Hindlimb muscle (tissue), 1 donor: ENCODE measurements around the gene DOP1A. TPM values are rescaled to one million over a fixed set of nuclear protein-coding genes. Genes with fewer than 3 reads are reported as not detected.

ENCODE experiments used
- DNase-seq: peaks from one replicate; pipeline ENCODE4 v3.0.0-alpha.2; 2013
- polyA plus RNA-seq: library from polyadenylated mRNA; unstranded; fragments of 120-200 nt; gene quantifications from one replicate; pipeline ENCODE4 v1.2.1, GENCODE V29; 2013; ENCODE audit not compliant: insufficient read length

DOP1A gene
- polyA plus RNA-seq, 1 donor, result 13.8 TPM

- no peak for DNase-seq
These were observed 4.2 kb downstream of the DOP1A start for GRCh38 chr6:83071707-83072106.

GRCh38 chr6:83072726-83073125, 5.3 kb downstream of the DOP1A start:
- DNase-seq, result peak; percentile 45

DNA sequence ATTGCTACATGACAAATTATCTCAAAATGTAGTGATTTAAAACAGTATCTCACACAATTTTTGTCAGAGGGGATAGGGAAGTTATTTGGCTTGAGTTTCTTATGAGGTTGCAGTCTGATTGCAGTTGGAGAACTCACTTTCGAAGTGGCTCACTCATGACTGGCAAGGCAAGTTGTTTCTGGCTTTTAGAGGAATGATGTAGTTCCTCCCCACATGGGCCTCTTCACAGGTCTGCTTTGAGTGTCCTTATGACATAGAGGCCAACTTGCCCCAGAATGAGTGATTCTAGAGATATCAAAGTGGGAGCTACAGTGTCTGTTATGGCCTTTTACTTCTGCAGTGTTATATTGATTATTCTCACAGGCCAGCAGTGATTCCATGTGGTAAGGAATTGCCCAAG, 6.1 kb downstream of the DOP1A start:
- DNase-seq, result no peak

DNA sequence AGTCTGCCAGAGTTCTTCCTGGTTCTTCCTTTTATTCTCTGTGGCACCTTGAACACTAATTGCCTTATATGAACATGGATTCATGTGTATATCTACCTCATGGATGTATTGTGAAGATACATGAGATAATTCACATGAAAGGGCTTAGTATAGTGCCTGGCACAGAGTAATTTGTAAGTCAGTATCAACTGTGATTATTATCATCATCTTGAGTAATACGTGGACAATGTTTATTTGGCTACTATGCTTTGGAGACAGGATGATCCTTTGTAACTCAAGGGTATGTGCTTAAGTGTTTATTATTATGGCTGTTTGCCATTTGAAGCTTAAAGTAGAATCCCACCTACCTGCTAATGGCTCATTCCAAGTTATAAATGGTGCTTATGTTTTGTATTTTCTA, 16.0 kb downstream of the DOP1A start:
- no peak for DNase-seq

DNA sequence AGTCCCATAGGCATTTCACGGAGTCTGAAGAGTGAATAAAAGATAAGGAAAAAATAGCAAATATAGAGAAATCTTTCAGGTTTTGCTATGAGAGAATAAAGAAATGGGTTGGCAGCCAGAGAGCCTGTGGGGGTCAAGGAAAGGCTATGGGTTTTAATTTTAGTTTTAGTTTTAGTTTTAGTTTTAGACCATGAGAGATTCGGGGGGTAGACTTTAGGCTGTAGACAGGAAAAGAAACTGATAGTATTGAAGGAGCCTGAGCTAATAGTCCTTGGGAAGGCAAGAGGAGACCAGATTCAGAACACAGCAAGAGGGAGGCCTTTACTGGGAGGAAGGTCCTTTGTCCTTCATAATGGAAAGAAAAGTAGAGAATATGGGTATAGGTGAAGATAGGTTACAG, 19.3 kb downstream of the DOP1A start:
- no peak for DNase-seq

DNA sequence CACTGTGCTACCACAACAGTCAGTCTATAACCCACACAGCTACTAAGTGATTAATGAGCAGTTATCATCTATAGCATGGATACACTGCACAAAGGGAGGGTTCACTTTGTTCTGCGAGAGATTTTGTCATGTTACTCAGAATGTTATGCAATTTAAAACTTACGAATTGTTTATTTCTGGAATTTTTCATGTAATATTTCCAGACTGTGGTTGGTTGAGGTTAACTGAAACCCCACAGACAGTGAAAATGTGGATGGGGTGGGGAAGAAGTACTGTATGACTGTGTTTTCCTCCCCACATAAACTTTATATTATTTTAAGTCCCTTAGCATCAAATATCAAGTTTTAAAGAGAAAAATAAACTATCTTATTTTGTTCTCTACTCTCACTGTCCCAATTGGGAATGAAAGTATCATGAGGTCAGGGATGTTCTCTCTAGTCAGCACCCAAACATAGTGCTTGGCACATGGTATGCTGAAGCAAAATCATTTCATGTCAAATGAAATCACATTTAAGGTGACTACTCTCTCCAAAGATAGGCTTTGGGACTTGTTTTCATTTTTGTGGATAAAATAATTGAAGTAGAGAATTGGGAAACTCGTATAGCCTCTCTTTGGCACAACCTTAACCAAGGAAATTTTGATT, 25.4 kb downstream of the DOP1A start:
- no peak for DNase-seq

DNA sequence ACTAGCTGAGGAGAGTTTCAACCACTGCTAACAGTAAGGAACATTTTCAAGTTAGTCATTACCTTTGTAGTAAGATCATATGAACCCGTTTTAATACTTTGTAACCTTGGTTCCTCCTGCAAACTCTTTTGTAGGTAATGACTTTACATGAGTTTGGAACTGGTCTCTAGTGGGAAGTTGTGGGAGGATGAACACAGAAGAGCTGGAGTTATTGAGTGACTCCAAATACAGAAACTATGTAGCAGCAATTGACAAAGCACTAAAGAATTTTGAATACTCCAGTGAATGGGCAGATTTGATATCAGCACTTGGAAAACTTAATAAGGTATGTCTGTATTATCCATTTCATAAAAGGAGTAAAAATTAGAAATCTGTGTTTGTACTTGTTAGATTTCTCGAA, 29.3 kb downstream of the DOP1A start:
- no peak for DNase-seq

DNA sequence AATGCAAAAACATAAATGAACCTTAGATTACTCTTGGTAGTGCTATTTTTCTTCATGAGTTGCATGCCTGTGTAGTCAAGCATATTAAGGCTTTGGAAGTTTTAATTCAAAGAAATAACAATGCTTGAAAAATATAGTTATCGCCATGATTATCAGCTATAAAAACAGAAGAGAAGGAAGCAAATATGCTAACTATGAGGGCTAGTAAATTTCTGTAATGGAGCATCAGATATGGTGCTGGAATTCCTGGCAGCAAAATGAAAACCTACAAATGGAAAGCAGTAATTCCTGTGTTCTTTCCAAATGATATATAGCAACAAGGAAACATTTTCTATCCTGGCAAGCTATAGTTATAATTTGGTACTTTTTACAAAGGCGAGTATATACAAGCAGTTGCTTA, 29.7 kb downstream of the DOP1A start:
- no peak for DNase-seq

- DNase-seq, result no peak
These were observed 30.2 kb downstream of the DOP1A start for GRCh38 chr6:83097675-83098074.

DNA sequence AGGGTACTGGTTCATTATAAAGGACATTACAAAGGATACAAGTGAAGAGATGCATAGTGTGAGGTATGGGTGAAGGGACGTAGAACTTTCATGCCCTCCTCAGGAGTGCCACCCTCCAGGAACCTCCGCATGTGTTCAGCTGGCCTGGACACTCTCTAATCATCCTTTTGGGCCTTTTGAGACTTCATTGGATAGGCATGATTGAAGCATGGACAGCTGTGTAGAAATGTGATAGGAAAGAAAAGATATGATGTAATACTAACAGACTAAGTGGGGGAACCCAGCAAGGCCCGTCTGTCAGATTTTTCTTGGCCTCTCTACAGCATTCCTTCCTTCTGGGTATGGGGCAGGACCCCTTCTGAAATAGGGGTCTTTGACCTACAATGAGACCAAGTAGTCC, 31.1 kb downstream of the DOP1A start:
- no peak for DNase-seq

DNA sequence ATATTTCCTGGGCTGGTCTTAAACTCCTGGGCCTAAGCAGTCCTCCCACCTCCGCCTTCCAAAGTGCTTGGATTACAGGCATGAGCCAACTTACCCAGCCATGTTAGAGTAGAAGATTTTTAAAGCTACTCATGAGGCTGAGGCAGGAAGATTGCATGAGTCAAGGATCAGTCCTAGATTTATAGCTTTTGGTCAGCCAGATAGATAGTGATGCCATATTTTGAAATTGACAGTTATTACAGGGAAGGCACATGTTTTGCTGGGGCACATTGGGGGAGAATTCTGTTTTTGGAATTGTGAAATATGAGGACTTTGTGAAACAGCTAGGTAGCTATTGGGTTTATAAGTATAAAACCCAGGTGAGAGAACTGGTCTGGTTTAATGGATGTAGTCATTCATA, 40.9 kb downstream of the DOP1A start:
- DNase-seq, result no peak

GRCh38 chr6:83113258-83113657, 45.8 kb downstream of the DOP1A start:
- no peak for DNase-seq

GRCh38 chr6:83114164-83114563, 46.7 kb downstream of the DOP1A start:
- DNase-seq, result no peak

DNA sequence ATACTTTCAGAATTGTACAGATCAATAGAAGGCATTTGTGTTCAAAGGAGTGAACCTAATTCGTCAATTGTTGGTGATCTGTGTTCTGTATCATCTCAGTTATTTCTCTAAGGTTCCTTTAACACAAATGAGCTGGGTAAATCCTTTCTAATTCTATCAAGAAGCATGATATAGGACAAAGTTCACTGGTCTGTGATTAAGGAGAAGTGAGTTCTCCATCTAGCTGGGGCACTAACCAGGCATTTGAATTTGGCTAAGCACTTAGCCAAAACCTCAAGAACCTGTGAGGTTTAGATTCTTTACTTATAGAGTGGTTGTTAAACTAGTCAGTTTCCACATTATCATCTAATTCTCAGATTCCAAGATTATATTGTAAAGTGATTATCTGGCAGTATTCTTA, 50.3 kb downstream of the DOP1A start:
- no peak for DNase-seq

- no peak for DNase-seq
These were observed 52.4 kb downstream of the DOP1A start for GRCh38 chr6:83119742-83120300.

DNA sequence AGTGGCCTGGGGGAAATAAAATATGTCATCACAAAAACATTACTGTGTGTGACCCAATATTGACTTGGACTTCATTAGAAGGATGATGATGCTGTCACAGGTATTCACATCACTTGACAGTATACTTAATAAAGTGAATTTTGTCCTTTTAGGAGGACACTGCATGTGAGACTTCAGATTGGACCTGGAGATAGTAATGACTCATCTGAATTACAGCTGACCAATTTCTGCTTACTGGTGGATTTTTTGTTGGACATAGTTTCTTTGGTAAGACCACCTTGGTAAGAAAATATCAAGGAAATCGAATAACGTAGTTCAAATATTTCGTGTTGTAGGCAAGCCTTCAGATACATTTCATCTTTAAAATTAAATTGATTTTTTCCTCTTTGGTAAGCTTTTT, 57.1 kb downstream of the DOP1A start:
- DNase-seq, result no peak

GRCh38 chr6:83125425-83125824, 58.0 kb downstream of the DOP1A start:
- no peak for DNase-seq

DNA sequence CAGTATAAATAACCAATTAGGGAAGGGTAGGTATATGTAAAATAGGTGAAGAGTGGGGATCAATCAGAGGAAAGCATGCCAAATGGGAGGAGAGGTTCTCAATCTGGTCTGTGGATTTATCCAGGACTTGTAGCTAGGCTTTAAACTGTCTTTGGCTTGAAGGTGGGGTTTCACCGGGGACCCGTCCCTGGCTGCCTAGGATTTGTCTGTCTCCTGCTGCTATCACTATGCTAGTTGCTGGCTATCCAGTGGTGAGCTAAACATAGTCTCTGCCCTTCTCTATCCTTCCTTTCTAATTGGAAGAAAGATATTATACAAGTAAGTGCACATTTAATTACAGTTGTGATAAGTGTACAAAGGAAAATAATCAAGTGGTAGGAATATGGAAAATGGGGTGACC, 58.8 kb downstream of the DOP1A start:
- no peak for DNase-seq

DNA sequence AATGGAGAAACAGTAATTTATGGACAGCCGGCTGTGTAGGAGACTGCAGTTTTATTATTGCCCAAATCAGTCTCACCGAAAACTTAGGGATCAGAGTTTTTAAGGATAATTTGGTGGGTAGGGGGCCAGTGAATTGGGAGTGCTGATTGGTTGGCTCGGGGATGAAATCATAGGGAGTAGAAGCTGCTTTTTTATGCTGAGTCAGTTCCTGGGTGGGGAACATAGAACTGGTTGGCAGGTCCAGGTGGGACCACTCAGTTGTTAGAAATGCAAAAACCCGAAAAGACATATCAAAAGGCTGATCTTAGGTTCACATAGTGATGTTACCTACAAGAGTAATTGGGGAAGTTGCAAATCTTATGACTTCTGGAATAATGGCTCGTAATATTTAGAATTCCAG, 59.3 kb downstream of the DOP1A start:
- no peak for DNase-seq

DNA sequence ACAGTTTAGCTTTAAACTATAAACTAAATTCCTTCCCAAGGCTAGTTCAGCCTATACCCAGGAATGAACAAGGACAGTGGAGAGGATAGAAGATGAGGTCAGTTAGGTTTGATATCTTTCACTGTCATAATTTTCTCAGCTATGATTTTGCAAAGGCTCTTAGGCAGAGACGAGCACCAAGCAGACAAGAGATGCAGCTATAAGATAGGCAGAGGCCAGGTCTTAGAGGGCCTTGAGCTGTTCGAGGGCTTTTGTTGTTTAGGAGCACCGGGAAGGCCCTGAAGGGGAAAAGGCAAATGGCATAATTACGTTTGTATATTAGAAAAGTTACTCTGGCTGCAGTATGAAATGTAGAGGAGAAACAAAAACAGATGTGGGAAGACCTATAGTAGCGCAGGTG, 59.8 kb downstream of the DOP1A start:
- DNase-seq, result no peak

DNA sequence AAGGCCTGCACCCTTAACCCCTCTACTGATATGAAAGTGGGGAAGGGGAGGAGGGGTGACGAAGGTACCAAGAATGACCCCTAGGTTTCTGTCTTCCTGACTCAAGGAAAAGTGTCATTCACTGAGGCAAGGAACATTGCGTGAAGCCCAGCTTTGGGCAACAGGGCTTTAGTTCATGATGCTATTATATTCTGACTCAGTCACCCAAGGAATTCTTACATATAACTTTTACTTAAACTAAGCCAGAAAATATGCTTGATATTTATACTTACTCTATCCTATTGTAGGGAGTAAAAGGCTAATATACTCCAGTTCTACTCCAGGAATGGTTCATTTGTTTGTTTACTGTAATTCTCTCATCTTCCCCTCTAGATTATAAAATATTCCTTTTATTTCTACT, 60.5 kb downstream of the DOP1A start:
- no peak for DNase-seq

DNA sequence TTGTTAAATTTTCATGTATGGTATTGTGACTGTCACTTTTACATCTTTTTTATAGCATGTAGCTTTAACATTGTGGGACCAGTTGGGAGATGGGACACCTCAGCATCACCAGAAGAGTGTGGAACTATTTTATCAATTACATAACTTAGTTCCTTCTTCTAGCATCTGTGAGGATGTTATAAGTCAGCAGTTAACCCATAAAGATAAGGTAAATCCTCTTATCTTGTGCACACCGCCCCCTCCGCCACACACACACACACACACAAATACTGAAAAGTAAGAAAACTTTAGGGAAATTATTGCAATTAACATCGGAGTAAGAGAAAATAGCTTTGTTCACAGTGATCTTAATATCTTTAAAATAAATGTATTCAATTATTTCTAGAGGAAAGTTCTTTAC, 64.7 kb downstream of the DOP1A start:
- DNase-seq, result no peak

DNA sequence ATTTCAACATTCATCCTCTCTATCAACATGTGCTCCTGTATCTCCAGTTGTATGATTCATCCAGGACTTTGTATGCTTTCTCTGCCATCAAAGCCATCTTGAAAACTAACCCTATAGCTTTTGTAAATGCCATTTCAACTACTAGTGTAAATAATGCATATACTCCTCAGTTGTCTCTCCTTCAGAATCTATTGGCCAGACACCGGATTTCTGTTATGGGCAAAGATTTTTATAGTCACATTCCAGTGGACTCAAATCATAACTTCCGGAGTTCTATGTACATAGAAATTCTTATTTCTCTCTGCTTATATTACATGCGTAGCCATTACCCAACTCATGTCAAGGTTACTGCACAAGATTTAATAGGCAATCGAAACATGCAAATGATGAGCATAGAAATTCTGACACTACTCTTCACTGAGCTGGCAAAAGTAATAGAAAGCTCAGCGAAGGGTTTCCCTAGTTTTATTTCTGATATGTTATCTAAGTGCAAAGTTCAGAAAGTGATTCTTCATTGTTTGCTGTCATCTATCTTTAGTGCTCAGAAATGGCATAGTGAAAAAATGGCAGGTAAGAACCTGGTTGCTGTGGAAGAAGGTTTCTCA, 70.7 kb downstream of the DOP1A start:
- no peak for DNase-seq

DNA sequence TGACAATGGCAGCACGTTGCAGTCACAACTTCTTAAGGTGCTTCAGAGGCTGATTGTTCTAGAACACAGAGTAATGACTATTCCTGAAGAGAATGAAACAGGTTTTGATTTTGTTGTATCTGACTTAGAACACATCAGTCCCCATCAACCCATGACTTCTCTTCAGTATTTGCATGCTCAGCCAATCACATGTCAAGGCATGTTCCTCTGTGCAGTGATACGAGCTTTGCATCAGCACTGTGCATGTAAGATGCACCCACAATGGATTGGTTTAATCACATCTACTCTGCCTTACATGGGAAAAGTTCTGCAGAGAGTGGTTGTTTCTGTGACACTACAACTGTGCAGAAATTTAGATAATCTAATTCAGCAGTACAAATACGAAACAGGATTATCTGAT, 71.3 kb downstream of the DOP1A start:
- no peak for DNase-seq

- DNase-seq, result no peak
These were observed 83.6 kb downstream of the DOP1A start for GRCh38 chr6:83151114-83151513.
